GM12872 (cell line): ENCODE measurements around the gene CDKN2AIP.

ENCODE experiments used
- TF ChIP-seq, protein P1 (sequence below): IDR thresholded peaks from 3 replicates; pipeline ENCODE4 v1.5.1; 2011; ENCODE audit warnings: low read depth, mild to moderate bottlenecking, low read length, moderate library complexity; ENCODE audit not compliant: insufficient read depth

Gene CDKN2AIP

DNA sequence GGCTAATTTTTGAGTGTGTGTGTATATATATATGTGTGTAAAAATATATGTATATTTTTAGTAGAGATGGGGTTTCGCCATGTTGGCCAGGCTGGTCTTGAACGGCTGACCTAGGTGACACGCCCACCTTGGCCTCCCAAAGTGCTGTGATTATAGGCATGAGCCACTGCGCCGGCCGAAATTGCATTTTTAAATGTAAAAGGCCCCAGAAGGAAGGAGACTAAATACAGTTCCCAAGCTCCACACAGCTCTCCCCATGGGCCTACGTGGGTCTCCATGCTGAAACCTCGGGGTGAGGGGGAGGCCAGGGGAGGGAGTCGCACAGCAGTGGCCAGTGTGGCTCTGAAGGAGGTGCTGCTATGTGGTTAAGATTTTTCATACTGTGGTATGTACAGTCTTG is 12.8 kb upstream of the CDKN2AIP start:
- TF ChIP-seq, protein P1, sequence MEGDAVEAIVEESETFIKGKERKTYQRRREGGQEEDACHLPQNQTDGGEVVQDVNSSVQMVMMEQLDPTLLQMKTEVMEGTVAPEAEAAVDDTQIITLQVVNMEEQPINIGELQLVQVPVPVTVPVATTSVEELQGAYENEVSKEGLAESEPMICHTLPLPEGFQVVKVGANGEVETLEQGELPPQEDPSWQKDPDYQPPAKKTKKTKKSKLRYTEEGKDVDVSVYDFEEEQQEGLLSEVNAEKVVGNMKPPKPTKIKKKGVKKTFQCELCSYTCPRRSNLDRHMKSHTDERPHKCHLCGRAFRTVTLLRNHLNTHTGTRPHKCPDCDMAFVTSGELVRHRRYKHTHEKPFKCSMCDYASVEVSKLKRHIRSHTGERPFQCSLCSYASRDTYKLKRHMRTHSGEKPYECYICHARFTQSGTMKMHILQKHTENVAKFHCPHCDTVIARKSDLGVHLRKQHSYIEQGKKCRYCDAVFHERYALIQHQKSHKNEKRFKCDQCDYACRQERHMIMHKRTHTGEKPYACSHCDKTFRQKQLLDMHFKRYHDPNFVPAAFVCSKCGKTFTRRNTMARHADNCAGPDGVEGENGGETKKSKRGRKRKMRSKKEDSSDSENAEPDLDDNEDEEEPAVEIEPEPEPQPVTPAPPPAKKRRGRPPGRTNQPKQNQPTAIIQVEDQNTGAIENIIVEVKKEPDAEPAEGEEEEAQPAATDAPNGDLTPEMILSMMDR: no peak

DNA sequence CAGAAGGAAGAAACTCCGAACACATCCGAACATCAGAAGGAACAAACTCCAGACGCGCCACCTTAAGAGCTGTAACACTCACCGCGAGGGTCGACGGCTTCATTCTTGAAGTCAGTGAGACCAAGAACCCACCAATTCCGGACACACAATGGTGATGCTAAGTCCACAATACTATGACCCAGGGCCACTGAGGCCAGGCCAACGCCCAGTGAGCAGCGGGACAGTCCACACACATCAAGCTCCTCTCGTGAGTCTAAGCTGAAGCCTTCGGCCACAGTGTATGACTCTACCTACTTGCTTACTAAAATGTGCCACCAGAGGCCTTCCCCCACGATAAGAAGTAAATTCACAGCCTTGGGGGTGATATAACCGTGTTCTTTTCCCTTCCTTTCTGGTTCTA is 10.2 kb upstream of the CDKN2AIP start:
- TF ChIP-seq, protein P1: no peak

GRCh38 chr4:183434666-183435190 is 9.7 kb upstream of the CDKN2AIP start:
- TF ChIP-seq, protein P1: no peak

DNA sequence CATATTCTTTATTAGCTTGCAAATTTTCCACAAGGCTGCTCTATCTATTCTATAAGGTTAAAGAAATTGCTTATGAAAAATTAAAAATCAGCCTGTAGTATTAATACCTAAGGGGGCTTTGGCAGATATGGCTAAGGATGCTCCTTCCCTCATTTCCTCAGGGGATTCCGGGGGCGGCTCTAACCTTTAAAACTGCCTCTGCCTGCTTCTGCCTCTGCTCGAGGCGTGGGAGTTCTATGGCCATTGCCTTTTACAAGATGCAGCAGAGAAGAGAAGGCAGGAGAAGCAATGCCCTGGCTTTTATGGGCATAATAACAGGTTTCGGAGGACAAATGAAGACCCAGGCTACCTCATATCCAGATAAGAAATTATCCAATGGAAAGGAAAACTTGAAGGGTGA is 8.6 kb upstream of the CDKN2AIP start:
- TF ChIP-seq, protein P1: no peak

DNA sequence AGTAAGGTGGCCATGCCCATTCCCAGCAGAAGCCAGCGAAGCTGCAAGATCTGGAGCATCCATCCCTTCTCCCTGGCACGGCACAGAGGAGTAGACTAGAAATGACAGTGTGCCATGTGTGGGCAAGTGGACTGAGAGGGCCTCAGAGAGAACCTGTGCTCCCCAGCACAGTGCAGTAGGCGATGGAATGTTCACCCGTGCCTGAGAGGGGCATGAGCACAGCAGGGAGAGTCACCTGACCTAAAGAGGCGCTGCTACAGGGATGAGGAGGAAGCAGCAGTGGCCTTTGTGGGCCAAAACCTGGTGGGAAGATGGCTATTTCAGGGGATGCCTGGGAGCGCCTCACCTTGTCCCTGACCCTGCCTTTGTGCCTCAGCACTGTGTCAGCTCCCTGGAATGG is 8.0 kb upstream of the CDKN2AIP start:
- TF ChIP-seq, protein P1: no peak

DNA sequence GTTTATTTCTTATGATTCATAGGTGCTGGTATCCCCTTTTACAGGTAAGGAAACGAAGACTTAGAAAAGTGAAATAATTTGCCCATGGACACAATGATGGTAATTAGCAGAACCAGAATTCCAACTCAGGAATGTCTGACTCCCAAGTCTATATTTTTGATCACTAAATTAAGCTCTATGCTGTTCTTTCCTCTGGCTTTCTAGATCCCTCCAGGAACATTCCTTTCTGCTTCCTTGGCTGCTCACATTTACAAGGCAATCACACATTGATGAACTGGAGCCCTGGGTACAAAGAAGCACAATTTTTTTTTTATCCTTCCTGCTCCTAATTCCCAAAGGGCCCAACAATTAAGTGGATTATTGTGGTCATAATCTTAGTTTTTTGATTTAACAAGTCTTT is 7.0 kb upstream of the CDKN2AIP start:
- TF ChIP-seq, protein P1: no peak

GRCh38 chr4:183438458-183439113 is 5.8 kb upstream of the CDKN2AIP start:
- TF ChIP-seq, protein P1: no peak

GRCh38 chr4:183441276-183441675 is 3.2 kb upstream of the CDKN2AIP start:
- TF ChIP-seq, protein P1: no peak
